ENCODE measurements around the gene ALG12. TPM values are rescaled to one million over a fixed set of nuclear protein-coding genes. Genes with fewer than 3 reads are reported as not detected.

Gene ALG12
- total and polyA plus RNA-seq, 2 of the 13 experiments (the other 11 are each of a cell fraction or from before 2014, with no cell fraction given) = 7.8 to 15.8 TPM

- TF ChIP-seq MTF2 (CRISPR knock-in tag; IDR thresholded peaks at IDR 0.05; ENCODE audit: borderline replicate concordance) = no peak
- peak; percentile 24; the same call in 1 of the 2 replicates for TF ChIP-seq ARNTL (CRISPR knock-in tag; IDR thresholded peaks at IDR 0.05)
- TF ChIP-seq PRDM15 (CRISPR knock-in tag; IDR thresholded peaks at IDR 0.05) = no peak
- no peak for TF ChIP-seq AKNA (CRISPR knock-in tag; IDR thresholded peaks at IDR 0.05; ENCODE audit: borderline replicate concordance)
- peak; percentile 94 for TF ChIP-seq AGO1 (IDR thresholded peaks at IDR 0.05; ENCODE audit: low read depth, low read length, poor library complexity, severe bottlenecking)
- TF ChIP-seq ZNF512 (CRISPR knock-in tag; IDR thresholded peaks at IDR 0.05) = no peak
- no peak; the same call in 1 of the 2 replicates for TF ChIP-seq GABPB1 (CRISPR knock-in tag; IDR thresholded peaks at IDR 0.05)
- TF ChIP-seq CREB1 (IDR thresholded peaks at IDR 0.05) = peak; percentile 51; the same call in 1 of the 2 replicates
- no peak for TF ChIP-seq CREB1 (CRISPR knock-in tag; IDR thresholded peaks at IDR 0.05)
- TF ChIP-seq ZNF513 (CRISPR knock-in tag; conservative IDR thresholded peaks at IDR 0.05) = no peak
- TF ChIP-seq SALL2 (CRISPR knock-in tag; IDR thresholded peaks at IDR 0.05) = no peak
- TF ChIP-seq ZNF781 (CRISPR knock-in tag; IDR thresholded peaks at IDR 0.05; ENCODE audit: borderline replicate concordance, not compliant biosample characterization) = peak; percentile 60
- TF ChIP-seq CHD2 (IDR thresholded peaks at IDR 0.05; ENCODE audit: low read depth, low read length) = 0 out of 2 replicates have a peak, but pooled peaks have one; percentile 47
- no peak for TF ChIP-seq ZNF253 (CRISPR knock-in tag; IDR thresholded peaks at IDR 0.05; ENCODE audit: borderline replicate concordance)
- no peak for TF ChIP-seq FOXA1 (IDR thresholded peaks at IDR 0.05)
- no peak for TF ChIP-seq FOXA1 (CRISPR knock-in tag; IDR thresholded peaks at IDR 0.05)
- TF ChIP-seq SIX4 (CRISPR knock-in tag; IDR thresholded peaks at IDR 0.05) = peak; percentile 95
- TF ChIP-seq FOXM1 (CRISPR knock-in tag; IDR thresholded peaks at IDR 0.05) = no peak
Measured at GRCh38 chr22:49962012-49962750, 43.9 kb upstream of the ALG12 start (continued).
